Prostate gland (tissue), 2 donors: ENCODE measurements around the gene DAPK3. TPM values are rescaled to one million over a fixed set of nuclear protein-coding genes. Genes with fewer than 3 reads are reported as not detected.

Experiments used
- DNase-seq: peaks from one replicate; pipeline ENCODE4 v3.0.0-alpha.2; 2019; ENCODE audit warnings: low spot score
- H3K27ac ChIP-seq, 2 donors: fragments of 200-600 bp; sonication (generic); 2 replicates each; pipeline ENCODE4 v1.5.1; 2017 to 2019
- H3K27me3 ChIP-seq: fragments of 200-600 bp; sonication (generic); replicated peaks from 2 replicates; pipeline ENCODE4 v1.5.1; 2019; ENCODE audit not compliant: insufficient read depth
- H3K36me3 ChIP-seq, 2 donors: fragments of 200-600 bp; sonication (generic); 1 replicate in 1 of 2; 2 replicates in 1 of 2; pipeline versions ENCODE4 v1.5.1 to v1.8.1; 2017 to 2019
- H3K4me1 ChIP-seq: fragments of 200-600 bp; sonication (generic); replicated peaks from 2 replicates; pipeline ENCODE4 v1.5.1; 2019
- H3K4me3 ChIP-seq, 2 donors: fragments of 200-600 bp; sonication (generic); 2 replicates each; pipeline ENCODE4 v1.5.1; 2017 to 2019
- H3K9me3 ChIP-seq: fragments of 200-600 bp; sonication (generic); 2 replicates; pipeline ENCODE4 v1.5.1; 2017
- CTCF ChIP-seq, 4 experiments: fragments of 200-600 bp in 2 of 4; fragments of 450-650 bp in 2 of 4; sonication (generic) in 2 of 4; IDR thresholded peaks; 1 replicate in 3 of 4; 2 replicates in 1 of 4; pipeline ENCODE4 v1.5.1; 2016 to 2019; ENCODE audit warnings: antibody characterized with exemption in 4 of 4, mild to moderate bottlenecking in 2 of 4, moderate library complexity in 2 of 4
- POLR2A ChIP-seq: fragments of 450-650 bp; IDR thresholded peaks from one replicate; pipeline ENCODE4 v1.6.1; 2016; ENCODE audit warnings: antibody characterized with exemption, mild to moderate bottlenecking
- POLR2AphosphoS5 ChIP-seq: sonication (generic); formaldehyde crosslinking; IDR thresholded peaks from one replicate; pipeline ENCODE4 v1.6.1; 2017; ENCODE audit warnings: antibody characterized with exemption
- WGBS: methylation state at CpG from one replicate; pipeline ENCODE4 v1.1.5; 2018; 5-methylcytosine and 5-hydroxymethylcytosine counted together
- intact Hi-C: fragments of 100-400 bp; cut with DNase I; formaldehyde crosslinking; loops from one replicate; pipeline ENCODE4 v1.14.2; 2022
- total RNA-seq, 2 donors: library from RNA; depleted of rRNA; stranded (reverse); fragments of >200 nt; gene quantifications; one replicate each; pipeline ENCODE4 v1.1.0, GENCODE V29; 2016

DAPK3 gene
- total RNA-seq, 2 donors from 2014 or later: 87.1 to 107 TPM

GRCh38 chr19:4016903-4017638 lies 46.2 kb upstream of the DAPK3 start:
- intact Hi-C loops: no loop called here
- H3K27ac ChIP-seq: no peak overlapping the region

GRCh38 chr19:4016486-4016885 lies 45.6 kb upstream of the DAPK3 start:
- TF ChIP-seq CTCF (IDR thresholded peaks at IDR 0.05) (no peak), POLR2AphosphoS5 (no peak), POLR2A (no peak)

More at GRCh38 chr19:4016903-4017638, 46.2 kb upstream of the DAPK3 start:
- Histone ChIP-seq H3K4me1 (peaks cover 19% of the 10 kb centered on the region), H3K4me3 (no peak overlapping the region), H3K9me3 (no peaks in the 10 kb centered on the region), H3K27me3 (no peaks in the 10 kb centered on the region), H3K36me3 (peaks cover 3 to 9% of the 10 kb centered on the region in 2 donors)
- TF ChIP-seq POLR2AphosphoS5 (no peak), POLR2A (no peak), CTCF (IDR thresholded peaks at IDR 0.05) (no peak)
- DNase-seq: no peak
- 90% methylated on average over 15 of the region's 15 CpGs for WGBS

GRCh38 chr19:4015705-4016402 lies 45.0 kb upstream of the DAPK3 start:
- intact Hi-C loops: loop anchor here (1.0 kb wide), 1 partner anchor 46 kb away; no protein-coding TSS in a partner anchor
- Histone ChIP-seq H3K4me1 (peaks cover 24% of the 10 kb centered on the region), H3K36me3 (peaks cover 3 to 9% of the 10 kb centered on the region in 2 donors), H3K27ac (peak overlapping the region; percentile 37 to 72), H3K27me3 (no peaks in the 10 kb centered on the region), H3K9me3 (no peaks in the 10 kb centered on the region), H3K4me3 (peak overlapping the region in 1 of 2 donors; percentile 16)
- peak; percentile 41 for DNase-seq
- WGBS: 18% methylated on average over 37 of the region's 37 CpGs
- TF ChIP-seq CTCF (IDR thresholded peaks at IDR 0.05): no peak
- TF ChIP-seq POLR2A: no peak
- TF ChIP-seq POLR2AphosphoS5: peak; percentile 38

More at GRCh38 chr19:4016486-4016885, 45.6 kb upstream of the DAPK3 start:
- Histone ChIP-seq H3K4me3 (no peak overlapping the region), H3K4me1 (peaks cover 19% of the 10 kb centered on the region), H3K27ac (peak overlapping the region; percentile 37 to 72), H3K36me3 (peaks cover 3 to 9% of the 10 kb centered on the region in 2 donors), H3K9me3 (no peaks in the 10 kb centered on the region), H3K27me3 (no peaks in the 10 kb centered on the region)
- no peak for DNase-seq
- intact Hi-C loops: no loop called here
- 88% methylated on average over 12 of the region's 12 CpGs for WGBS

- peaks cover 26% of the 10 kb centered on the region for H3K4me1 ChIP-seq
- WGBS: 49% methylated on average over 20 of the region's 25 CpGs
- H3K4me3 ChIP-seq: no peak overlapping the region
- peak overlapping the region; percentile 37 to 72 for H3K27ac ChIP-seq
- TF ChIP-seq POLR2A (no peak), POLR2AphosphoS5 (no peak)
- H3K9me3 ChIP-seq: no peaks in the 10 kb centered on the region
- H3K36me3 ChIP-seq: peaks cover 3 to 9% of the 10 kb centered on the region in 2 donors
- no peaks in the 10 kb centered on the region for H3K27me3 ChIP-seq
- intact Hi-C loops: loop anchor here (1.0 kb wide), 1 partner anchor 47 kb away; no protein-coding TSS in a partner anchor
- DNase-seq: no peak
Measured at GRCh38 chr19:4014541-4015491, 43.9 kb upstream of the DAPK3 start.
